G401.6 (cell line): ENCODE data around the gene KCNQ1OT1.

Experiments
- FAIRE-seq: peaks from 2 replicates; lab custom pipeline; 2012; peaks lifted over from hg19 to GRCh38; lab: Jason Lieb, UNC

Gene KCNQ1OT1

DNA sequence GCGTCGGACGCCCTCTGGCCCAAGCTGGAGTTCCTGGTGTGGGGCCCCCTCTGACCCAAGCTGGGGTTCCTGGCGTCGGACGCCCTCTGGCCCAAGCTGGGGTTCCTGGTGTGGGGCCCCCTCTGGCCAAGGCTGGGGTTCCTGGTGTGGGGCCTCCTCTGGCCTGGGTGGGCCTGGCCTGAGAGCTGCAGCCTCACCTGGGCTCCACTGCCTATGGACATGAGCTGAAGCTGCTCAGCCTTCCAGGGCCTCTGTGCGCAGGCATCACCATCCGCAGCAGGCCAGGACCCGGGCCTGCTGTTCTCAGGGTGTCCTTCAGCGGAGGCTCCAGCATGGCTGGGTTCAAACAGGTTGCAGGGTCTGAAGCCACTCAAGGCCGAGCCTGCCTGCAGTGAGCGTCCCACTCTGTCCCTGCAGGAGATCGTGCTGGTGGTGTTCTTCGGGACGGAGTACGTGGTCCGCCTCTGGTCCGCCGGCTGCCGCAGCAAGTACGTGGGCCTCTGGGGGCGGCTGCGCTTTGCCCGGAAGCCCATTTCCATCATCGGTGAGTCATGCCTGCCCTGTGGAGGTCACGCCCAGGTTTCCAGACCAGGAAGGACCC, 129.5 kb downstream of the KCNQ1OT1 start:
- FAIRE-seq: no peak

DNA sequence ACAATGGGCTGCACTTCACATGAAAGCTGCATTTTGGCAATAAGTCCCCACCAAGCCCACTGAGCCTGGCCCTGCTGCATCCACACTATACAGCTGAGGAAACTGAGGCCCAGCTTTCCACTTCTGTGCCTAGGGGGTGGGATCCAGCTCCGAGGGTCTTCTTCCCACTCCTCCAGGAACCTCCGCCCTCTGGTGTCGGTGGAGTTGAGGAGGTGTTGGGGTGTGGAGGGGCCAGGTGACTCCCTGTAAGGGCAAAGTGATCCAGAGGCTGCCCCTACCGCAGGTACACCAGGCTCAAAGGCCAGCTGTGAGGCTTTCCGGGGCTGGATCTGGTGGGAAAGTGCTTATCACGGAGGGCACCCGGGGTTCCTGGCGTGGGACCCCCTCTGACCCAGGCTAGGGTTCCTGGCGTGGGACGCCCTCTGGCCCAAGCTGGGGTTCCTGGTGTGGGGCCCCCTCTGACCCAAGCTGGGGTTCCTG, 130.0 kb downstream of the KCNQ1OT1 start:
- no peak for FAIRE-seq

DNA sequence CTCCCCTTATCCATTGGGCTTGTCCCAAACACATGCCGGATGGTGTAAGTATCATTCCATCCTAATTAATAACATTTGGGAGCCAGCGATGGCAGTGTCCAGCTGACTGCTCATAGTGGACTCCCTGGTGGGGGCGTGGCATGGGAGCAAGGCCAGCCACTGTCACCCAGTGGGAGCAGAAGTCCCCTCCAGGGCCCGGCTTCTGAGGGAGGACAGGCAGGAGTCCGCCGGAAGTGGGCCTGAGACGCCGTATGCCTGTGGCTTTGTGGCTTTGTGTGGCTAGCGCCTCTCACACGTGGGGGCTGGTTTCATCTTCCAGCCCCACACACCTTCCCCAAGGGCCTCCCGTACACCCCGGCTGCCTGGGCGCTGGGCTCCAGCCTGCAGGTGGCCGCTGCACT, 130.5 kb downstream of the KCNQ1OT1 start:
- FAIRE-seq: no peak

DNA sequence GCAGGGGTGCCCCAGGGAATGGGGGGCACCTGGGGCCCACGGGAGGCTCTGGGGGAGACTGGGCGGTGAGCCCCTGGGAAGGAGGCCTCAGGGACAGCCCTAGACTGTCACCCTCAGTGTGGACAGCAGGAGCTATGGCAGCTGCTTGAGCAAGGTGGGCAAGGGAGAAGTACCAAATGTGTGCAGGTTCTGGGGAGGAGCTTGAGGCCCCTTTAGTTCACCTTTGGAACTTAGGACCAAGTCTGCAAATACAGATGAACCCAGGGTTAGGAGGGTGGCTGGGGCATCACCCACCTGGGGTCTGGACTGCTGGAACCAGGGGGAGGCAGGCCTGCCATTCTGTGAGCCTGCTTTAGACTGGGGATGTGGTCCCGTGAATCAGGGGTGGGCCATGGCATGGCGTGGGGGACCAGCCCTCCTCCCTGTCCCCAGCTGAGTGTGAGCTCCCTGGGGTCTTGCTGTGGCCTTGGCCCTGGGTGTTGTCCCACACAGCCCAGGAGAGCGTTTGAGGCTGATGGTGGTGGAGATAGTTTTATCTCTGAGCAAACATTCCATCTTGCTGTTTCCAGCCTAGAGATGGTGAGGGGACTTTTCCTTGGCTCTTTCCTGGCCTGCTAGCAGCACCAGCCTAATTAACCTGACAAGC, 132.6 kb downstream of the KCNQ1OT1 start:
- no peak for FAIRE-seq

DNA sequence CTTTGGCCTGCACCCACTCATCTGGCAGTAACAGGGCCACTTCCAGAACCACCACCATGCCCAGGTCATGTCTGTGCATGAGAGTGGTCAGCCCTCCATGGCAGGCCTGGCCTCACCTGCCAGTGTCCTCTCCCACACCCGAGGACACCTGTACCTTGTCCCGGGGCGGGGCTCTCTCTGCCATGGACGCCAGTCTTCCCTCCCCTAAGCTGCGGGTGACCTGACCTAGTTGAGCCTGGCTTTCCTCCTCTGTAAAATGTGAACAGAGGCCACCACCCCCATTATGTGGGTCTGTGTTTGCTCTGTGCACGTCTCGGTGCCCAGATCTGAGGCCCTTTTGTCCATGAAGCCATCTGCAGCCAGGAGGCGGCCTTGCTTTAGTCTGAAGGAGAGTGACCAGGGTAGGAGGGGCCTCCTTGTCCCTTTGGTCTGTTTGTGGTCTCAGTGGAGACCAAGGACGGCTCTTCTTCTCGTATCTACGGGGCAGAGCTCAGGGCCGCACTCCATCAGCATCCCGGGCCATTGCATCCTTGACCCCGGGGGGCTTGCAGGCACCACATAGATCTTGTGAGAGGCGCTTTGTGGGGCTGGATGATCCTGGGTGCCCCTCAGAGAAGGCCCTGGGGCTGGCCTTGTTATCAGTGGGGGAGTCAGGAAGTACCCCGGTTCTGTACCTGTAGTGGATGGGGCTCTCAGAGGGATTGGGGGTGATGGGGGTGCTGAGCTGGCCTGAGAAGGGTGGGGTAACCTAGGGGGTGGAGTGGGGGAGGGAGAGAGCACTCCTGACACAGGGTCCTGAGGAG, 133.4 kb downstream of the KCNQ1OT1 start:
- no peak for FAIRE-seq

DNA sequence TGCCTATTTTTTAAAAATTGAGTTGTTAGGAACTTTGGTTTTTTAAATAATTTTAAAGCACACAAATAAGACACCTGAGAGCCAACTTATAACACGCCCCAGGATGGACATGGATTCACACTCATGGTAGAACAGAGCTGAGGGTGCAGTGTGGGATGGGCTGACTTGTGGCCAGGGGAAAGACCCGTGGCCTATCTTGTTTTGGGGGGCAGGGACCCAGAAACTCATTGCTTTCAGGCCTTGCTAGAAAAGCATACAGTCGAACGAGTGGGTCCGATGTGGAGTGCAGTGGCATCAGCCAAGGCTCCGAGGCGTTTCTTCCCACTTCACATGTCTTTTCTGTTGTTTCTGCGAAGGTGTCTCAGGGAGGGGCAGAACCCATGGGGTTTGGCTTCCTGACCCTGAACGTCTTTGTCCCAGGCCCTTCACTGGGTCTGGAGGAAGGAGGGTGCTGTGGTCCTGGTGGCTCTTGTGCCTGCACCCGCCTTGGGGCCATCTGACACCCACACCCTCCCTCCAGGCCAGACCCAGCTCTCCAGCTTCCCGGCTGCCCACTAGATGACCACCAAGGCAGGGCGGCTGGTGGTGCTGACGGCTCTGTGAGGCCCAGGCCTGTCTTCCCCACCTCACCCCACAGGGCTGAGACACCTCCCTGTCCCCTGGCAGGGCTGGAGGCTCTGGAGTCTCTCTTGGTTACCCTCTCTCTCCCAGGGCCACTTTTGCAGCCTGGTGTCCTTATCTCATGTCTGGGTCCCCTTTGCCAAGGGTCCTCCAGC, 134.2 kb downstream of the KCNQ1OT1 start:
- no peak for FAIRE-seq

DNA sequence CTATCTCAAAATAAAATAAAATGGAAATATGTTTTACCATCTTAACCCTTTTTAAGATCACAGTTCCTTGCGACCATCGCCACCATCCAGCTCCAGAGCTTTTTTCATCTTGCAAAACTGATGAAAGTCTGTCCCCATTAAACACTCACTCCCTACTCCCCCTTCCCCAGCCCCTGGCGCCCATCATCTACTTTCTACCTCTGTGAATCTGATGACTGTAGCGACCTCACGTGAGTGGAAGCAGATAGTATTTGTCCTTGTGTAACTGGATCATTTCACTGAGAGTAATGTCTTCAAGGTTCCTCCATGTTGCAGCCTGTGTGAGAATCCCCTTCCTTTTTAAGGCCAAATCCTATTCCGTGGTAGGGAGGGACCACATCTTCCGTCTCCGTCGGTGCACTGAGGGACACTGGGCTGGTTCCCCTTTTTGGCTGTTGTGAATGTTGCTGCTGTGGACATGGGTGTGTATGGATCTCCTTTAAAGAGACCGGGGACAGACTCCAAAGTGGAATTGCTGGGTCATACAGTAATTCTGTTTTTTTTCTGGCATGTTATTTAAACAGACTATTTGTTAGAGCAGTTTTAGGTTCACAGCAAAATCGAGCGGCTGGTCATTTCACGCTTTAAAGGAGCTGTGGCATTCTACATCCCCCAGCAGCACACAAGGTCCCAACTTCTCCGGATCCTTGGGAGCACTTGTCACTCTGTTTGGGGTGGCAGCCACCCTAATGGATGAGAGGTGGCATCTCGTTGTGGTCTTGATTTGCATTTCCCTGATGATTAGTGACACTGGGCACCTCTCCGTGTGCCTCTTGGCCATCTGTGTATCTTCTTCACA, 135.0 kb downstream of the KCNQ1OT1 start:
- FAIRE-seq: no peak

DNA sequence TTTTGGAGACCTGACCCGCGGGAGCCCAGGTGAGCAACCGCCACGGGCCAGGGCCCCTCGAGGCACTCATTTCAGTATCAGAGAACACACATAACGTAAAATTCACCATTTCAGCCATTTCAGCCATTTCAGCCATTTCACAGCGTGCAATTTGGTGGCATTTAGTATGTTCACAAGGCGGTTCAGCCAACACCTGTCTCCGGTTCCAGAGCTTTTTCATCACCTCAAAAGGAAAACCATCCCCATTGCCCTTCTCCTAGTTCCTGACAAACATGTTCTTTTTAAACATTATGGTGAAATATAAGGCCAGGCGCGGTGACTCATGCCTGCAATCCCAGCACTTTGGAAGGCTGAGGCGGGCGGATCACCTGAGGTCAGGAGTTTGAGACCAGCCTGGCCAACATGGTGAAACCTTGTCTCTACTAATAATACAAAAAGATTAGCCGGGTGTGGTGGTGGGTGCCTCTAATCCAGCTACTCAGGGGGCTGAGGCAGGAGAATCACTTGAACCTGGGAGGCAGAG, 135.7 kb downstream of the KCNQ1OT1 start:
- FAIRE-seq: no peak

DNA sequence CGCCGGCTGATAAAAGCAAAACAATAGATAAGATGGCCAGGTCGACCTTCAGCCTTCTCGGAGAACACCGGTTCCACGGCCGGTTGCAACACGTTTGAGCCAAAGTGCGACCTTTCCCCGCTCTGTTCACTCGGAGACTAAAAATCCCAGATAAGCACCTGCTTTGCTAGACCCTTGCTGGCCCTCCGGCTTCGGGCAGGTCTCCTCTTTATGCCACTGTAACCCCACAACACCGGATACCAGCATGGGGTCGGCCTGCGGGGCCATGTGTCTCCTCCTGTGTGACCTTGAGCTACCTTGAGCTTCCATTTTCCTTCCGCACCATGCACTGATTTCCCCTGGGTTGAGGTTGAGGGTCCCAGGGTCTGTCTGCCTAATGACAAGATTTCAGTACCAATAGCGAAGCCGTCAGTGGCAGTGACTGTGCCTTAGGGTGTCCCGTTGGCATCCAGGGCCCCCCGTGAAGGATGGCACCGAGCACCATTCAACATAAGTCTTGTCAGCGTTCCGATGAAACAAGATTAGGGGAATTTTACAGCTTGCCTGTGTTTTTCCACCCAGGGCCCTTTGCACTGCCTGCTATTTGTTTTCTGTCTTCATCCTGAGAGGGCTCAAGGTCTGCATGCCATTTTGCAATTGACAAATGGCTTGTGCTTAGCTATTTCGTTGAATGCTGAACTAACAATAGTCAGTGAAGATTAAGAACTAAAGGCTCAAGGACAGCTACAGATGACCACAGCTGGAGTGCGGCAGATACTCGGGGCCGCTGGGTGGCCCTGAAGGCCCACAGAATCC, 136.4 kb downstream of the KCNQ1OT1 start:
- FAIRE-seq: no peak

DNA sequence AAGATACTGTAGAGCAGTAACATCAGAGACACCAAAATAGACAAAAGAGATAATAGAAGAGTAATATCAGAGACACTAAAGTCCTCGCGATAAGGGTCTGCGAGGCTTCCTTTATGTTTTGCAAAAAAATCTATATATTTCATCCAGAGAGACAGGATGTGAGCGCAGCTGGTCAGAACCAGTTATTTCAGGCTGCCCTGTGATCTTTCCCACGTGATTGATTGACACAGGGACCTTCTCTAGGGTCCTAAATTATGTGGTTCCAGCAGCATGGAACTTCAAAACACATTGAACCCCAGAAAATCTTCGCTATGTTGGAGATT, 136.9 kb downstream of the KCNQ1OT1 start:
- FAIRE-seq: no peak

DNA sequence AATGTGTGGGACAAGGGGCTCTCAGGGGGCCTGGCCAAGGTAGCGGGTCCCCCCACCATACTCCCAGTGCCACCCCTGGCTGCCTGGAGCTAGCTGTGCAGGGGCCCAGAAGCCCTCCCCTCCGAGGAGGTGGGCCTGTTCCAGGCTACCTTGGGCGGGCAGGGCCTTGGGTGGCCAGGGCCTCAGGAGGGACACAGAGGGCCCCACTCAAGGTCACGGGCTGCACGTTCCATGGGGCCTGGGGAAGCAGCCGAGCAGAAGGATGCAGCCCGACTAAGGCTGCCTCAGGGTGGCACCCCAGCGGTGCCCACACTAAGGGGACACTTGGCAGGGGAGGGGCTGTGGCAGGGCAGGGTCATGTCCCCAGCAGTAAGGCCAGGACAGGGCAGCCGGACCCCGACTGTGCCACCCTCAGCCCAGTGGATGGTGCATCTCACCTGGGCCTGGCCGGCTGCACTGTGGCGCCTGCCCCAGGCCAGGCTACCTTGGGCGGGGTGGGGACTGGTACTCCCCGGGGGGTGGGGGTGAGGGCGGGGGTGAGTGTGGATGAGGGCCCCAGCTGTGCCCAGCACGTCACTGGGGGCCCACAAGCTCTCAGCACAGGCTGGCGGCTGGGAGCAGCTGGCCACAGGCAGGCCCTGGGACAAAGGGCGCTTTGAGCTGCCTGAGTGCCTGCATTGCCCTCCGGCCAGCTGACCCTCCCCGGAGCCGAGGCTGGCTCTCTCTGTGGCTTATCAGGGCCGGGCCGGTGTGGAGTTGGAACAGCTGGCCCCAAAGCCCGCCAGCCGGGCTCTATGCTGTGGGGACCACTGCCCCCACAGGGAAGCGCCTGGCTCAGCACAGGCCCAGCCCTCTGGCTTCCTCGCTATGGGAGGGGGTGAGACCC, 137.9 kb downstream of the KCNQ1OT1 start:
- FAIRE-seq: no peak

DNA sequence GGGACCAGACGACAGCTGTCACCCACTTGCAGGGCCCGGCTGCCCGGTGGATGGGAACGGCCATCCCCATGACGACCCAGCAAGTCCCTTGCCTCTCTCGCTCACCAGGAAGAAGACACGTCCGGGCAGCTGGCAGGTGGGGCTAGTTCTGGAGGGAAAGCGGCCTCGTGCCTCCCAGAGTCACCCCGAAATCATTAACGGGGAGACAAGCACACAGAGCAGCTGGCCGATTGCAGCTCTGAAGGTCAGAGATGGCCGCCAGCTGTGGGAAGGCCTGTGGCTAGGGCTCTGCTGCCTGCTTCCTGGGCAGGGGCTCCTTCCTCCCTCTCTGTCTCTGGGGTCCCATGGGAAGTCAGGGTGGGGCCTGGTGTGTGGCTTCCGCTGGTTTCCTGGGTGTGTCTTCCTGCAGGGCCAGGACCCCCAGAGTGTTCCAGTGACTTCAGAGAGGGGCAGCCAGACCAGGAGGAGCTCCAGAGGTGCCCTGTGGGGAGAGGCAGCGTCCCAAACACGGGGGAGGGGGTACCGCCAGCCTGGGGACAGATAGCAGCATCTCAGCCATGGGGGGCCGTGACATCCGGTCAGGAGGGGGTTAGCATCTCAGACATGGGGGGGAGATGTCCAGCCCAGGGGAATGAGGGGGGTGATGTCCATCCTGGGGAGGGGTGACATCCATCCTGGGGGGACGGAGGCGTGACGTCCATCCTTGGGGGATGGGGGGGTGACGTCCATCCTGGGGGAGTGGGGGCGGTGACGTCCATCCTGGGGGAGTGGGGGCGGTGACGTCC, 140.1 kb downstream of the KCNQ1OT1 start:
- FAIRE-seq: no peak

DNA sequence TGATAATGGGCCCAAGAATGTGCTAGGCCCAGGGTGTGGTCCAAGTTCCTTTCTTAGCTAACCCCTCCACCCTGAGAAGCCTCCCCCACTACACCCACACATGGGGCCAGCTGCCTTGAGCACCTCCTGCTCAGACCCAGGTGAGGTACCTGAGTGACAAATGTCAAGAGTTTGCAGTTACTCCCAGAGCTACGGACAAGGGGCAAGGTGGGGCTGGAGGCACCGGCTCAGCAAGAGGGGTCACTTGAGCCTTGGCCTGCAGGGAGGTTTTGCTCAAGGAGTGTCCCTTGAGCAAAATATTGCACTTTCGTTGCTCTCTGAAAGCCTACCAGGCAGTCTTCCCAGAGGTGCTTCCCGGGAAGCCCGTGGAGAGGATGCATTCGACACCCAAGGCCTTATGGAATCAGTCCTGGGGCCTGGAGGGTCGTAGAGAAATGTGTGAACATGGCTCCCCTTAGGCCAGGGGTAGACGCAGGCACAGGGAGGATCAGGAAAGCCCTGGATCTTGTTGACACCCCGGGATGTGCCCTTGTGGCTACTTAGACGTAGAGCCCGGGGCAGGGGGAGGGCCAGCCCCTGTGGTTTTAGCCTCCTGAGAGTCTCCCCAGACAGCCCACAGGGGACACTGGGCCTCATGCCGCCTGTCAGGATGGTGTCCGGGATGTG, 140.8 kb downstream of the KCNQ1OT1 start:
- no peak for FAIRE-seq

DNA sequence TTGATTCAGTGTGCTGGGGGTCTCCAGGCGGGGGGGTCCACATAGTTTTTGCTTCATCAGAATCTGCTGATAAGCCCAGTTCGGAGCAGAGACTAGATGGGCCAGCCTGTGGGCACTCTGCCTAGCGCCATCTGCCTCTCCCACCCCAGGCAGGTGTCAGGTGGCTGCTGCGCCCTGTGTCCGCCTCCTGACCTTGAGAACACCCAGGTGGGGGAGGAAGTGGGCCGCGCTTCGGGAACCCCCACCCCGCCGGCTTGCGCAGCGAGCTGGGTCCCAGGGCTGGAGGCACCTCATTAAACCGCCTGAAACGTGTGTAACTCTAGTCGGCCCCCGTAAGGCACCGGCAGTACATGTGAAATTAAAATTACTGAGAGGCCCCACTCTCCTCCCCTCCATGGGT, 141.4 kb downstream of the KCNQ1OT1 start:
- no peak for FAIRE-seq
